LNCaP clone FGC (cell line): ENCODE measurements around the gene EMP2.
"Not testable (repeated sequence)": the region's sequence is repeated elsewhere in the genome, so short reads cannot be mapped to it uniquely, and the experiment has no call there.

Experiments used
- DNase-seq: peaks from one replicate; pipeline ENCODE4 v3.0.0-alpha.2; 2011; ENCODE audit warnings: low read depth
- H3K4me3 ChIP-seq: 2 replicates; pipeline ENCODE4 v1.5.1; 2011; ENCODE audit warnings: mild to moderate bottlenecking, low read depth, low read length, control low read depth
- TF ChIP-seq, protein P1 (sequence below): IDR thresholded peaks from 2 replicates; pipeline ENCODE4 v1.5.1; 2012; ENCODE audit warnings: mild to moderate bottlenecking; ENCODE audit not compliant: control insufficient read depth, insufficient read depth; ENCODE audit errors: extremely low read depth

Gene EMP2, protein sequence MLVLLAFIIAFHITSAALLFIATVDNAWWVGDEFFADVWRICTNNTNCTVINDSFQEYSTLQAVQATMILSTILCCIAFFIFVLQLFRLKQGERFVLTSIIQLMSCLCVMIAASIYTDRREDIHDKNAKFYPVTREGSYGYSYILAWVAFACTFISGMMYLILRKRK

DNA sequence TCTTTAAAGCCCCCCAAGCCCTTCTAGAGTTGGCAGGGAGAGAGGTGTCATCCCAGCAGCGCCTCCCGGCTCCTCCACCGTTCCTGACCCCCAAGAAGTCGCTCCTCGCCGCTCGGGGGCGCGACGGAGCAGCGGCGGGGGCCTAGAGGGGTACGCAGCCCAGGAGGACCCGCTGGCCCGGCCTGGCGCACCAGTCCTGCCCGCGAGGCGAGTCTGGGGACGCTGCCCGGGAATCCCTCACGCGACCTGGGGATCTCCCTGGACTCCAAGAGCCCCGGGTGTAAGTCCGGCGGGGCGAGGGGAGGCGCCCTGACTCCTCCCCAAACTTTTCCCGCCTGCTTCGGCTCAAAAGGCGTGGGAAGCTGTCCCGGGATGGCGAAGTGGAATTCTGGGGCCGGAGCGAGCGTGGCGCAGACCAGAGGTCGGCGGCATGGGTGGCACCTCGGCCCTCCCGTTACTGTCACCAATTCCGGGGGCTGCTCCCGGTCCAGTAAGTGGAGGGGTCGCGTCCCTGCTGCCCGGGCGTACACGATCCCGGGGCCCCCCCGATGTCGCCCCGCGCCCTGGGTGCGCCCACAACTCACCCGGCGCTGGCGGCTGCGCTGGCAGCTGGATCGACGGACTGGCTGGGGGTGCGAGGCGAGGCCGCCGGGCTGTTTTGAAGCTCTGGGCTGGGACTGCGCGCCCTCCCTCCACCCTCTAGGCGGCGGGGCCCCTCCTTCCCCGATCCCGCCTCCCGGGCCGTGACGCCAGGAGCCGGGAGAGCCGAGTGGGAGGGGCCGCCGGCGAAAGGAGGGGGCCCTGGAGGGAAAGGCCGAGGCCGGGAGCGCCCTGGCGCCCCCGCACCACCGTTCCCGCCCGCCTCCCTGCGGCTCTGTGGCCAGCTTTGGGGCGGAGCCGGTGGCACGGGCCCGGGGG, at the start of gene EMP2:
TSS of gene EMP2 (minus strand) at position 634 of the 918 bp plus-strand sequence. CDS start 32,981 bp downstream, outside the sequence.
- TF ChIP-seq, protein P1, sequence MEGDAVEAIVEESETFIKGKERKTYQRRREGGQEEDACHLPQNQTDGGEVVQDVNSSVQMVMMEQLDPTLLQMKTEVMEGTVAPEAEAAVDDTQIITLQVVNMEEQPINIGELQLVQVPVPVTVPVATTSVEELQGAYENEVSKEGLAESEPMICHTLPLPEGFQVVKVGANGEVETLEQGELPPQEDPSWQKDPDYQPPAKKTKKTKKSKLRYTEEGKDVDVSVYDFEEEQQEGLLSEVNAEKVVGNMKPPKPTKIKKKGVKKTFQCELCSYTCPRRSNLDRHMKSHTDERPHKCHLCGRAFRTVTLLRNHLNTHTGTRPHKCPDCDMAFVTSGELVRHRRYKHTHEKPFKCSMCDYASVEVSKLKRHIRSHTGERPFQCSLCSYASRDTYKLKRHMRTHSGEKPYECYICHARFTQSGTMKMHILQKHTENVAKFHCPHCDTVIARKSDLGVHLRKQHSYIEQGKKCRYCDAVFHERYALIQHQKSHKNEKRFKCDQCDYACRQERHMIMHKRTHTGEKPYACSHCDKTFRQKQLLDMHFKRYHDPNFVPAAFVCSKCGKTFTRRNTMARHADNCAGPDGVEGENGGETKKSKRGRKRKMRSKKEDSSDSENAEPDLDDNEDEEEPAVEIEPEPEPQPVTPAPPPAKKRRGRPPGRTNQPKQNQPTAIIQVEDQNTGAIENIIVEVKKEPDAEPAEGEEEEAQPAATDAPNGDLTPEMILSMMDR, result peak; percentile 47
- DNase-seq, result no peak
- peak within 1 kb of the TSS; percentile 78 for H3K4me3 ChIP-seq

DNA sequence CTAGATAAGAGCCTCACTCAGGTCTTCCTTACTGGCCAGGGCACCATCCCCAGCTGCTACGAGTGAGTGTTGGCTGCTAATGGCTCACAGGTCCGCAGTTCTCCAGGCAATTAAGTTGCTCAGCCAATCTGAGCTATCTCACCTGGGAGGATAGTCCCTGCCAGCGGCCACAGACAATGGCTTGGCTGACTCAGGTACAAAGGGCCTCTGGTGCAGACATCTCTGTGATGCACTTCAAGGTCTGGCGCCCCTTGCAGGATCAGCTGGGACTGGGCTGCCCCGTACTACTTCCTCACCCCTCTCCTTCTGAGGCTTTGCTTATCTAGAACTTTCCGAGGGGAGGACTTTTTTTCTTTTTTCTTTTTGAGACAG, 49.2 kb upstream of the EMP2 start:
- no peak for DNase-seq
- no peak overlapping the region for H3K4me3 ChIP-seq
- TF ChIP-seq, protein P1, result no peak

DNA sequence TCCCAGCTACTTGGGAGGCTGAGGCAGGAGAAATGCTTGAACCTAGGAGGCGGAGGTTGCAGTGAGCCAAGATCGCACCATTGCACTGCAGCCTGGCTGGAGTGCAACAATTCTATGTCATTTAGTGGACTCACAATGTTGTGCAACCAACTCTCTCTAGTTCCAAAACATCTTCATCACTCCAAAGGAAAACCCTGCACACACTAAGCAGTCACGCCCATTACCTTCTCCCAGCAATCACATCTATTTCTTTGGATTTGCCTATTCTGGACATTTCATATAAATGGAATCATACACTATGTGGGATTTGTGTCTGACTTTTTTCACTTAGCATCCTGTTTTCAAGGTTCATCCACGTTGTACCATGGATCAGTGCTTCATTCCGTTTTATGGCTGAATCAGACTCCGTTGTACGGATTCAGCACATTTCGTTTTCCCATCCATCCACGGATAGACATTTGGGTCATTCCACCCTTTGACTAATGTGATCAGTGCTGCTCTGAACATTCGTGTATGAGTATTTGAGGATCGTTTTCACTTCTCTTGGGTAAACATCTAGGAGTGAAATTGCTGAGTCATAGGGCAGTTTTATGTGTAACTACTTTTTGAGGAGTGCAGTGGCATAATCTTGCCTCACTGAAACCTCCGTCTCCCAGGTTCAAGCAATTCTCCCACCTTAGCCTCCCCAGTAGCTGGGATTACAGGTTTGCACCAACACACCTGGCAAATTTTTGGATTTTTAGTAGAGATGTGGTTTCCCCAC, 45.4 kb upstream of the EMP2 start:
- no peak for DNase-seq
- no peak overlapping the region for H3K4me3 ChIP-seq
- TF ChIP-seq, protein P1, result no peak

DNA sequence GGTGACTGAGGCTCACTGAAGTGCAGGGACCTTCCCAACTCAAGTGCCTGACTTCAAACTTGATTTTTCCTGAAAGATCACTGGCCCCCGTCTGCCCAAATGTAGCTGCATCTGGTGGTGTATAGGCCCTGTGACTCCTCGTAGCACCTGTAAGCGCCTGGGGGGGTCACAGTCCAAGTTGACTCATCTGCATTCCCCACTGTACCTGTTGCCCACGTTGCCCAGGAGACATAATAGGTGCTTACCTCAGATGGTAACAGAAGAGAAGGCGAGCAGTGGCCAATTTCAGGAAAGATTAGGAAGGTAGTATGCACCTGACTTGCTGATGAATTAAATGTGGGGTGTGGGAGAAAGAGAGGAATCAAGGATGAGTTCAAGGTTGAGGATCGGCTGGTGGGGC, 44.1 kb upstream of the EMP2 start:
- no peak overlapping the region for H3K4me3 ChIP-seq
- TF ChIP-seq, protein P1, result no peak
- no peak for DNase-seq

DNA sequence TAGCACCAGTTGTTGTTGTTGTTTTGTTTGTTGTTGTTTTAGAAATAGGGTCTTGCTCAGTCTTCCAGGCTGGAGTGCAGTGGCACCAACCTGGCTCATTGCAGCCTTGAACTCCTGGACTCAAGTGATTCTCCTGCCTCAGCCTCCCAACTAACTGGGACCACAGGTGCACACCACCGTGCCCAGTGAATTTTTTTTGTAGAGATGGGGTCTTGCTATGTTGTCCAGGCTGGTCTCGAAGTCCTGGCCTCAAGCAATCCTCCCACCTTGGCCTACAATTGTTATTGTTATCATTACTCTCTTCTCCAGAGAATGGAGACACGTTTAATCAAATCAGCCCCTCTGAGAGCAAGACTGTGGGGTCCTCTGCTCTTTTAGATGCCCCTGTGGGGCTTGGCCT, 42.7 kb upstream of the EMP2 start:
- no peak overlapping the region for H3K4me3 ChIP-seq
- no peak for DNase-seq
- TF ChIP-seq, protein P1, result no peak

DNA sequence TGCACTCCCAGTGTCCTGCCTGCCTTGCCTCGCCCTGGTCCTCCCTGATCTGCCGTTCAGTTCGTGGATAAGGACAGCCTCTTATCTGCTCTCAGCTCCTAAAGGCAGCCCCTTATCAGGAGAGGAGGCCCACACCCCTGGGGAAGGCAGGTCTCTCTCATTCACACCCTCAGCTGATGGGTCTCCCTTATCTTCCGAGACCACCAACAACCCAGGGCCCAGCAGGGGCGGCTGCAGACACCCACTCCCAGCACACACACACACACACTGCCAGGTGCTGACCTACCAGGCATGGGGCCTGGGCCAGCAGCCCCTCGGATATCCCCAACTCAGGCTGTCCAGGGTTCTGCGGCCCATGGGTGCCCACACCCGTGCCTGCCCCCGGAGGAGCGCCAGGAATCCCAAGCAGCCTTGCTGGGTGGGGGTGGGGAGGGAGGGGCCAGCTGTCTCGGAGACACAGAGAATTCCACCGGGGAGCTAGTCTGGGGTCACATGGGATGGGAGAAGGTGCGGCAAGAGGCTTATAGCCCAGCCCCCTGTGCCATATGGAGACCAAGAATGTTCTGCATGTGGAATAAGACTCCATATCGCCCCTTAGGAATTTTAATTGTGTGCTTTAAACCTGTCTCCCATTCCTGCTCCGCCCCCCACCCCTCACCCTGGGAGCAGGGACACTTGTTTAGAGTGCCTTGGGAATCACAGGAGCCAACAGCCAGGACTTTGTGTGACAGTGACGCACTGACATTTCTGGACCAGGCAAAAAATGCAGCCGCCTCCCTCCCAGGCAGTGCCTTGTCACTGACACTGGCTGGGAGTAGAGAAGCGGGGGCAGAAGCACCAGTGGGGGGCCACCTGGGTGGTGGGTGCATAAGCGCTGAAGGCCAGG, 41.9 kb upstream of the EMP2 start:
- TF ChIP-seq, protein P1, result no peak
- DNase-seq, result no peak
- no peak overlapping the region for H3K4me3 ChIP-seq

DNA sequence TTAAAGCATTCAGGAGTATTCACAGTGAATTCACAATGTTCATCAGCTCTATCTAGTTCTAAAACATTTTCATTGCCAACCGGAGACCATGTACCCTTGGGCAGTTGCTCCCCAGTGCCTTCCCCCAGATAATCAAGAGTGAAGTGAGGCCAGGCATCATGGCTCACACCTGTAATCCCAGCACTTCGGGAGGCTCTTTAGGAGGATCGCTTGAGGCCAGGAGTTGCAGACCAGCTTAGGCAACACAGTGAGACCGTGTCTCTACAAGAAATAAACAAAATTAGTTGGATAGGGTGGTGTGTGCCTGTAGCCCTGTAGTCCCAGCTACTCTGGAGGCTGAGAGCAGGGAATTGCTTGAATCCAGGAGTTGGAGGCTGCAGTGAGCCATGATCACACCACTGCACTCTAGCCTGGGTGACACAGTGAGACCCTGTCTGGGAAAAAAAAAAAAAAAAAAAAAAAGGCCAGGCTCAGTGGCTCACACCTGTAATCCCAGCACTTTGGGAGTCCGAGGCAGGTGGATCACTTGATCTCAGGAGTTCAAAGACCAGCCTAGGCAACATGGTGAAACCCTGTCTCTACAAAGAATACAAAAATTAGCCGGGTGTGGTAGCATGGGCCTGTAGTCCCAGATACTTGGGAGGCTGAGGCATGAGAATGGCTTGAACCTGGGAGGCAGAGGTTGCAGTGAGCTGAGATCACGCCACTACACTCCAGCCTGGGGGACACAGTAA, 41.0 kb upstream of the EMP2 start:
- not testable (repeated sequence) for DNase-seq, H3K4me3 ChIP-seq
